ENCODE results near the gene RPAP2. TPM values are rescaled to one million over a fixed set of nuclear protein-coding genes. Genes with fewer than 3 reads are reported as not detected.
"Not testable (repeated sequence)": the region's sequence is repeated elsewhere in the genome, so short reads cannot be mapped to it uniquely, and the experiment has no call there.

RPAP2 gene
- total RNA-seq, 1 donor from 2014 or later, result 20.4 TPM

DNA sequence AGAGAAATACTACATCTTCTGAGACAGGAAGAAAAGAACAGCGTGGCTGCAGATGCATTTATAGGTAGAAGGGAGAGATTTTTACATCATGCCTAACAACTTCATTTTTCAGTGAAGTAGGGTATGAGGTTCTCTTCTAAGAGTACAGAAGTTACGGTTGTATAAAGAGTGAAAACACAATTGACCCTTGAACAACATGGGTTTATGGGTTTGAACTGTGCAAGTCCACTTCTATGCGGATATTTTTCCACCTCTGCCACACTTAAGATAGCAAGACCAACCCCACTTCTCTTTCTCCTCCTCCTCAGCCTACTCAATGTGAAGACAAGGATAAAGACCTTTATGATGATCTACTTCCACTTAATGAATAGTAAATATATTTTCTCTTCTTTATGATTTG is 64.5 kb downstream of the RPAP2 start:
- ATAC-seq (ENCODE audit: poor library complexity), result no peak
- intact Hi-C loops (cut with DNase I), result no loop called here
- DNase-seq, result no peak

GRCh38 chr1:92365378-92366039 is 66.7 kb downstream of the RPAP2 start:
- ATAC-seq (ENCODE audit: poor library complexity) (no peak), DNase-seq (no peak)
- intact Hi-C loops (cut with DNase I), result no loop called here

DNA sequence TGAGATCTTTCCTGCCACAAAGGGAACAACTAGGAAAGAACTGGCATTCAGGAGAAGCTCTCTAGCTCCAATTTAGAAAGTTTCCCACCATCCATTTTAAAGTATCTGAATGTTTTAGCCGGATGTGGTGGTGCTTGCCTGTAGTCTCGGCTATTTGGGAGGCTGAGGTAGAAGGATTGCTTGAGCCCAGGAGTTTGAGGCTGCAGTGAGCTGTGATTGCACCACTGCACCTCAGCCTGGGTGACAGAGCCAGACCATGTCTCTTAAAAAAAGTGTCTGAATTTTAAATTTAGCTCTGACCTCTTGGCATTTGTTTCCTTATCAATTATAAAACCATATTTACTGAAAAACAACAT is 67.2 kb downstream of the RPAP2 start:
- no peak for DNase-seq
- intact Hi-C loops (cut with DNase I), result no loop called here
- ATAC-seq (ENCODE audit: poor library complexity), result no peak

DNA sequence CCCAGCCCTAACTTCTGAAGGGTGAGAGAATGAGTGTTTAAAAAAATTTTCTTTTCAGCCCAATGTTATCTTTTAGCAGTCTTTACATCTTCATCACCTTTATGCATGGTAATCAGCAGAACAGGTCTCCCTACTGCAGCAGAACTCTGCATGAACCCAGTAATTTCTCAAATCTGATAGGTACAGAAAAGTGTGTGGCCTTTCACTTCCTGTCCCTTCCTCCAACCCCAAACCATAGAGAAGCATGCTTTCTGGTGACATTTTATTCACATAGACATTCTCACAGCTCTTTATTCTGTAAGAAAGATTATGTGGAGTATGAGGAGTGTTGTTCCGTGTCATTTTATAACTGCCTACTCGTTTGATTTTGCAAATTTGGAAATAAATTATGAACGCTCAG is 68.6 kb downstream of the RPAP2 start:
- no peak for DNase-seq
- intact Hi-C loops (cut with DNase I), result no loop called here
- ATAC-seq (ENCODE audit: poor library complexity), result no peak

DNA sequence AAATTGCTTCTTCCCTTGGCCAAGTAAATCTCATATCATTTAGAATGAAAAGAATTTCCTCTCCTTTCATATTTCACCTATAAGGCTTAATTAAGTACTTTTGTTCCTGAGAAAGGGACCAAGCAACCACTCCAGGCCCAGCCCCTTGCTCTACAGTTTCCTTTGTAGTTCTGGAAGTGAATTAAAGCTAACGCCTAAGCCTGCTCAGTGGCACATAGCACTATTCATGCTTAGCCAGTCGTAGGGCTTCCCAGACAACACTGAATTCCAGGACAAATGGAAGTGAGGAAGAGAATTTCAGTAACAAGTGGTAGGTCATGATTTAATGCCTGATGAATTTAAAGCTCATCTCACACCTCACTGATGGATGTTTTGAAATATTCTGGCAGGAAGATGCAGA is 73.3 kb downstream of the RPAP2 start:
- DNase-seq (no peak), ATAC-seq (ENCODE audit: poor library complexity) (no peak)
- intact Hi-C loops (cut with DNase I), result no loop called here

DNA sequence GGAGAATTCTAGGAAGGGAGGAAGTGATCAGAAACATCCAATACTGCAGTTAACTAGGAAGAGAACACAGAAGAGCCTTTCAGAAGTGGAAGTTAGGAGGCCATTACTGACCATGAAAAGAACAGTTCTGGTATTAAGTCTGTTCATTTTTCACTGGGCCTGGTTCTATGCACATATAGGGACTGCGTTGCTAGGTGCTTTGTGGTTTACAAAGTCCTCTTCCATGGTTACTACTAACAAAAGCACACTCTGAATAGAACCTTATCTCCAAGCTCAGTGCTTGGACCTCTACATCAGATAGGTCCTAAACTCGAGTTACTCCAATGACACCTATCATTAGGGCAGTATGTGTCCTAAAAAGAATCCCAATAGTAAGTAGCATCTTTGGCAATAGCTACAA is 75.4 kb downstream of the RPAP2 start:
- DNase-seq (no peak), ATAC-seq (ENCODE audit: poor library complexity) (no peak)
- intact Hi-C loops (cut with DNase I), result no loop called here

- ATAC-seq (ENCODE audit: poor library complexity), result no peak
- intact Hi-C loops (cut with DNase I), result no loop called here
- DNase-seq, result no peak
Measured at GRCh38 chr1:92376345-92376744, 77.5 kb downstream of the RPAP2 start.

- intact Hi-C loops (cut with DNase I); ATAC-seq (ENCODE audit: poor library complexity); DNase-seq: not testable (repeated sequence)
Measured at GRCh38 chr1:92377991-92378390, 79.1 kb downstream of the RPAP2 start.

- no peak for DNase-seq
- intact Hi-C loops (cut with DNase I), result no loop called here
- ATAC-seq (ENCODE audit: poor library complexity), result no peak
Measured at GRCh38 chr1:92380867-92381266, 82.0 kb downstream of the RPAP2 start.

- ATAC-seq (ENCODE audit: poor library complexity); intact Hi-C loops (cut with DNase I); DNase-seq: not testable (repeated sequence)
Measured at GRCh38 chr1:92393966-92394365, 95.1 kb downstream of the RPAP2 start.

GRCh38 chr1:92398519-92398918 is 99.7 kb downstream of the RPAP2 start:
- ATAC-seq (ENCODE audit: poor library complexity) (no peak), DNase-seq (no peak)
- intact Hi-C loops (cut with DNase I), result no loop called here

DNA sequence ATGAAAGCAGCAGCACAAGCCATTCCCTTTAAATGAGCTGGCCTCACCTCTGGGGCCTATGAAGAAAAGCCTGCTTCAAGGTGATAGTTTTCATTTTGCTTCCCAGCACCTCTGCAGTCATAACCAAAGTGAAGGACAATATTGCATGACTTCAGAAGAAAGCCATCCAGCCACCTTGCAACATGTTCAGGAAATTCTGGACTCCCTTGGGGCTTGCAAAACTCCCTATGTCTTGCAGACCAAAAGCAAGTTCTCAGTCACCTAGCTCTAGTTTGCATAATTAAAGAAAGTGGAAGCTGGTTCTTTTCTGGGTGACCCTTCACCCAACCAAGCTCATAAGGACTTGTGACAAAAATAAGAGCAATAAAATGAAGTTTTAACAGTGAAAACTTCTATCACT is 100.2 kb downstream of the RPAP2 start:
- DNase-seq, result no peak
- intact Hi-C loops (cut with DNase I), result no loop called here
- no peak for ATAC-seq (ENCODE audit: poor library complexity)

- no peak for ATAC-seq (ENCODE audit: poor library complexity)
- DNase-seq, result no peak
- intact Hi-C loops (cut with DNase I), result no loop called here
Measured at GRCh38 chr1:92404661-92405060, 105.8 kb downstream of the RPAP2 start.

DNA sequence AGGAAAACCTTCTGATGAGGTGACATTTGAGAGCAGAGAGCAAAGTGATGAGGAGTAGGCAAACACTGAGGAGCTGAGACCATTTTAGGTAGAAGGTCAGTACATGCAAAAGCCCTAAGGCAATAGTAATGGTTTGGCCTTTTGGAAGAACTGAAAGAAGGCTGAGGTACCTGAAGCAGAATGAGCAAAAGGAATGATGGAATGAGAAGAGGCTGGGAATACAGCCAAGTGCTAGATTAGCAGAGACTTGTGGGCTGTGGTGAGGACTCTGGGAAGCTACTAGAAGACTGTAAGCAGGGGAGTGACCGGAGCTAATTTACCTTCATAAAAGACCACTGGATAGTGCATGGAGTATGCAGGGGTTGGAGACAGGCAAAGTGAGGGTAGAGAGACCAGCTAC is 110.0 kb downstream of the RPAP2 start:
- no peak for DNase-seq
- ATAC-seq (ENCODE audit: poor library complexity), result no peak
- intact Hi-C loops (cut with DNase I), result no loop called here

GRCh38 chr1:92409946-92410549 is 111.2 kb downstream of the RPAP2 start:
- ATAC-seq (ENCODE audit: poor library complexity), result no peak
- DNase-seq, result no peak
- intact Hi-C loops (cut with DNase I), result no loop called here

DNA sequence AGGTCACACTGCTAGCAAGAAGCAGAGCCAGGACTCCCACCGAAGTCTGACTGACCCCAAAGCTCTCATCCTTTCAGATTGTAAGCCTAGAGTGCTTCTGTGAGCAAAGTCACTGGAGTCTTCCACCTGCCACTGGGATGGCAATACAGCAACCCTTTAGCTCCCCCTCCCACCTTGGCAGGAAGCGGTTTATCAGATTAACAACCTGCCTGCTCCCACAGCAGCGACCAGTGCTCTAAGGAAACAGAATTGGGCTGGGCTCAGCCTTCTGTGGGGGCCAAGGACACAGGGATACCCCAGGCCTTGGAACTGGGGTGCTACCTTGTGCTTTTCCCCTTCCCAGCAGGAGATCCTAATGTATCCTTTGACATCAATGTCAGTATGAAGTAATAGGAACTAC is 111.8 kb downstream of the RPAP2 start:
- ATAC-seq (ENCODE audit: poor library complexity) (no peak), DNase-seq (no peak)
- intact Hi-C loops (cut with DNase I), result no loop called here

DNA sequence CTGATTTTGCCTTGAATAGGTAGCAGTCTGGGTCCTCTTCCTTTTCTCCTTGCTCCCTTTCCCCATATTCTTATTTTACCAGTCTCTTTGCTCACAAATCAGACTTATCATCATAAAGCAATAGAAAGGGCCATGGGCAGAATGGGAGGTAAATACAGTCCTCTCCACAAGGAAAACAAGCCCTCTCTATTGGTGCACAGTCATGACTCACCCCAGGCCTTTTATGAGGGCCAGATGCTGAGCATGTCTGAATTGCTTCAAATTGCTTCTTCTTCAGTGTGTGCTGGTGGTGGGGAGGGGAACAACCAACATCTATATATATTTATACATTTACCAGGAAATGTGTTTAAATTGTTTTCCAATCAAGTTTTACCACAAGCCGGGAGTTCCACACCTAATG is 112.7 kb downstream of the RPAP2 start:
- no peak for ATAC-seq (ENCODE audit: poor library complexity)
- intact Hi-C loops (cut with DNase I), result no loop called here
- DNase-seq, result no peak

DNA sequence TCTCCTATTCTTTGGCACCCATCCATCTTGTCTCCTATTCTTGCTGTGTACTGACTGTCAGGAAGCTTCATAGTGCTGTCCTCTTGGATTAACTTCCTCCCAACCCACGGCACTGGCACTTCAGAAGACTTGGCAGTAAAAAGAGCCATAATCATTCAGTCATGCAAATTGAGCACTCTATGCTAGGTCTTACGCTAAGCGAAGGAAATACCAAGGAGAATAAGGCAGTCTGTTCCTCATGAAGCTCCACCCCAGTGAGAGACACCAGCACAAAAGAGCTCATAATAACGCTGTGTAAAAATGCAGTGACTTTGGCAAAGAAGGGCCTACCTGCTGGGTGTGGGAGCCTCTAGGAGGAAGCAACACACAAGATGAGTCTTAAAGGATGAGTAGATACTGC is 120.8 kb downstream of the RPAP2 start:
- no peak for DNase-seq

GRCh38 chr1:92424381-92424780 is 125.5 kb downstream of the RPAP2 start:
- DNase-seq (no peak), ATAC-seq (ENCODE audit: poor library complexity) (no peak)
- intact Hi-C loops (cut with DNase I), result no loop called here

More for the DNA sequence above, 120.8 kb downstream of the RPAP2 start:
- intact Hi-C loops (cut with DNase I), result no loop called here
- no peak for ATAC-seq (ENCODE audit: poor library complexity)

GRCh38 chr1:92425617-92426016 is 126.8 kb downstream of the RPAP2 start:
- DNase-seq (no peak), ATAC-seq (ENCODE audit: poor library complexity) (no peak)
- intact Hi-C loops (cut with DNase I), result no loop called here

- DNase-seq, result no peak
- intact Hi-C loops (cut with DNase I), result no loop called here
- ATAC-seq (ENCODE audit: poor library complexity), result no peak
Measured at GRCh38 chr1:92430030-92430429, 131.2 kb downstream of the RPAP2 start.

Data from Right ventricle myocardium superior (tissue), 1 donor.